ENCODE results near the gene NELFB.

- no peak for TF ChIP-seq CTCF (IDR thresholded peaks at IDR 0.05)
- TF ChIP-seq EZH2 (IDR thresholded peaks at IDR 0.05; ENCODE audit: borderline replicate concordance, insufficient read depth, low read depth, low read length, poor library complexity, severe bottlenecking), result no peak
These were observed 23.9 kb downstream of the NELFB start for GRCh38 chr9:137278721-137279711.

Measured in B cell (primary cell).